DOHH2 (cell line): Measurements from ENCODE around the gene TSC22D1.

Experiments
- H3F3A ChIP-seq: fragments of 200-600 bp; sonication (generic), shearing (Covaris generic); 2 replicates; pipeline ENCODE4 v1.6.0; 2016; ENCODE audit warnings: antibody characterized with exemption, mild to moderate bottlenecking; ENCODE audit not compliant: control insufficient read depth, insufficient read depth
- H3K27ac ChIP-seq: fragments of 200-600 bp; sonication (generic); 2 replicates; pipeline ENCODE4 v1.5.1; 2014; ENCODE audit warnings: low read depth, mild to moderate bottlenecking, low read length, moderate library complexity
- H3K27me3 ChIP-seq: fragments of 200-600 bp; sonication (generic); 2 replicates; pipeline ENCODE4 v1.6.1; 2014; ENCODE audit warnings: mild to moderate bottlenecking, low read length, mixed read lengths; ENCODE audit not compliant: control insufficient read depth
- H3K36me3 ChIP-seq: fragments of 200-600 bp; sonication (generic); 2 replicates; pipeline ENCODE4 v1.6.1; 2014; ENCODE audit warnings: mild to moderate bottlenecking, low read length, moderate library complexity, mixed read lengths; ENCODE audit not compliant: control insufficient read depth
- H3K4me1 ChIP-seq: fragments of 200-600 bp; sonication (generic); 2 replicates; pipeline ENCODE4 v1.6.1; 2014; ENCODE audit warnings: mild to moderate bottlenecking, low read length, mixed read lengths; ENCODE audit not compliant: control insufficient read depth
- H3K4me2 ChIP-seq: fragments of 200-600 bp; sonication (generic); 2 replicates; pipeline ENCODE4 v1.6.0; 2014; ENCODE audit warnings: mild to moderate bottlenecking, low read length, moderate library complexity
- H3K4me3 ChIP-seq: fragments of 200-600 bp; sonication (generic); 2 replicates; pipeline ENCODE4 v1.5.1; 2014; ENCODE audit warnings: mild to moderate bottlenecking, low read length, mixed read lengths
- H3K79me2 ChIP-seq: fragments of 200-600 bp; sonication (generic); 2 replicates; pipeline ENCODE4 v1.6.1; 2014; ENCODE audit warnings: mild to moderate bottlenecking, low read length, mixed read lengths; ENCODE audit not compliant: control insufficient read depth
- H3K9me2 ChIP-seq: fragments of 200-600 bp; sonication (generic); replicated peaks from 2 replicates; pipeline ENCODE4 v1.6.1; 2014; ENCODE audit warnings: mild to moderate bottlenecking, low read length, mixed read lengths; ENCODE audit not compliant: control insufficient read depth
- H3K9me3 ChIP-seq: fragments of 200-600 bp; sonication (generic); 2 replicates; pipeline ENCODE4 v1.6.1; 2014; ENCODE audit warnings: antibody characterized with exemption, low read length, mixed read lengths; ENCODE audit not compliant: control insufficient read depth, insufficient read depth
- H4K20me1 ChIP-seq: fragments of 200-600 bp; sonication (generic); 2 replicates; pipeline ENCODE4 v1.6.0; 2014; ENCODE audit warnings: low read depth, mild to moderate bottlenecking, antibody characterized with exemption, low read length, moderate library complexity; ENCODE audit not compliant: control insufficient read depth, insufficient read depth
- CTCF ChIP-seq: fragments of 200-600 bp; sonication (generic); IDR thresholded peaks from one replicate; pipeline ENCODE4 v1.5.1; 2014; ENCODE audit warnings: antibody characterized with exemption, mild to moderate bottlenecking, low read depth, low read length; ENCODE audit not compliant: poor library complexity, severe bottlenecking
- EZH2phosphoT487 ChIP-seq: fragments of 200-600 bp; sonication (generic); IDR thresholded peaks from 2 replicates; pipeline ENCODE4 v1.6.1; 2017; ENCODE audit warnings: borderline replicate concordance, mild to moderate bottlenecking, antibody characterized with exemption, low read length, moderate library complexity, mixed read lengths

TSC22D1 gene

GRCh38 chr13:44508562-44509077, 67.5 kb downstream of the TSC22D1 start:
- H3K4me3 ChIP-seq = no peak overlapping the region

GRCh38 chr13:44507639-44508038, 68.5 kb downstream of the TSC22D1 start:
- H3K79me2 ChIP-seq = no peaks in the 10 kb centered on the region
- no peaks in the 10 kb centered on the region for H3K36me3 ChIP-seq
- no peaks in the 10 kb centered on the region for H3K27me3 ChIP-seq
- H3F3A ChIP-seq = no peaks in the 10 kb centered on the region
- no peaks in the 10 kb centered on the region for H3K9me2 ChIP-seq
- no peaks in the 10 kb centered on the region for H3K4me1 ChIP-seq
- H3K9me3 ChIP-seq = no peaks in the 10 kb centered on the region
- H3K4me2 ChIP-seq = no peak overlapping the region
- H3K27ac ChIP-seq = no peak overlapping the region
- TF ChIP-seq CTCF (no peak), EZH2phosphoT487 (no peak)
- no peaks in the 10 kb centered on the region for H4K20me1 ChIP-seq
- no peak overlapping the region for H3K4me3 ChIP-seq

More at GRCh38 chr13:44508562-44509077, 67.5 kb downstream of the TSC22D1 start:
- TF ChIP-seq EZH2phosphoT487 (no peak), CTCF (no peak)
- Histone ChIP-seq H3K4me2 (no peak overlapping the region), H3K4me1 (no peaks in the 10 kb centered on the region), H3K9me3 (no peaks in the 10 kb centered on the region), H3K27ac (no peak overlapping the region), H3K27me3 (no peaks in the 10 kb centered on the region), H3K9me2 (no peaks in the 10 kb centered on the region), H4K20me1 (no peaks in the 10 kb centered on the region), H3K79me2 (no peaks in the 10 kb centered on the region), H3F3A (no peaks in the 10 kb centered on the region), H3K36me3 (no peaks in the 10 kb centered on the region)

GRCh38 chr13:44506719-44507118, 69.4 kb downstream of the TSC22D1 start:
- no peak overlapping the region for H3K4me3 ChIP-seq
- H3F3A ChIP-seq = no peaks in the 10 kb centered on the region
- TF ChIP-seq CTCF (no peak), EZH2phosphoT487 (no peak)
- H3K9me3 ChIP-seq = no peaks in the 10 kb centered on the region
- no peaks in the 10 kb centered on the region for H3K79me2 ChIP-seq
- H4K20me1 ChIP-seq = no peaks in the 10 kb centered on the region
- no peaks in the 10 kb centered on the region for H3K9me2 ChIP-seq
- no peak overlapping the region for H3K4me2 ChIP-seq
- H3K4me1 ChIP-seq = no peaks in the 10 kb centered on the region
- no peak overlapping the region for H3K27ac ChIP-seq
- no peaks in the 10 kb centered on the region for H3K27me3 ChIP-seq
- H3K36me3 ChIP-seq = no peaks in the 10 kb centered on the region

- TF ChIP-seq EZH2phosphoT487 (no peak), CTCF (no peak)
- Histone ChIP-seq H3K4me1 (no peaks in the 10 kb centered on the region), H4K20me1 (no peaks in the 10 kb centered on the region)
Measured at GRCh38 chr13:44506251-44506650, 69.9 kb downstream of the TSC22D1 start.

More at GRCh38 chr13:44506251-44506650, 69.9 kb downstream of the TSC22D1 start:
- no peak overlapping the region for H3K4me3 ChIP-seq
- no peaks in the 10 kb centered on the region for H3K9me2 ChIP-seq
- H3K27me3 ChIP-seq = no peaks in the 10 kb centered on the region
- no peaks in the 10 kb centered on the region for H3K9me3 ChIP-seq
- no peaks in the 10 kb centered on the region for H3F3A ChIP-seq
- no peaks in the 10 kb centered on the region for H3K79me2 ChIP-seq
- no peaks in the 10 kb centered on the region for H3K36me3 ChIP-seq
- H3K4me2 ChIP-seq = no peak overlapping the region
- no peak overlapping the region for H3K27ac ChIP-seq
